ENCODE data around the gene CC2D2A.

DNA sequence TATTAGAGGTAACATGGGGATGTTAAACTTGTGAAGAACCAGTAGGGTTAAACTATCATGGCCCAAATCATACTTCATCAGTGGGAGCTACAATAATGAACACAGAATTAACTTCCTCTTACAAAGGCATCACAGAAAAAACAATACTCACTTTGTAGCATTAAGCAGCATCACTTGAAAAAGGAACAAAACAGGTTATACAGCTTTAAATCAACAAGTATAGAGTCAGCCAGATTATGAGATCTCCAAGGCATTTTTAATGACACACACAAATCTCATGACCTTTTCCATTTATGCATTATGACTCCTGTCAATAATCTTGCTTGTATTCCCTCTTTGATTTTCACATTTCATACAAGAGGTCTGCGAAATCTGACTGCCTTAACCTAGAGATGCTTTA is 167.1 kb downstream of the CC2D2A start:
- TF ChIP-seq ZFP30 (CRISPR knock-in tag; IDR thresholded peaks at IDR 0.05) (no peak), TCF4 (CRISPR knock-in tag; IDR thresholded peaks at IDR 0.05; ENCODE audit: borderline replicate concordance) (no peak), RARB (CRISPR knock-in tag; IDR thresholded peaks at IDR 0.05) (no peak), ZFP3 (CRISPR knock-in tag; IDR thresholded peaks at IDR 0.05) (no peak), CSDC2 (CRISPR knock-in tag; IDR thresholded peaks at IDR 0.05) (no peak), PPARA (CRISPR knock-in tag; IDR thresholded peaks at IDR 0.05; ENCODE audit: borderline replicate concordance) (no peak), ARNTL (CRISPR knock-in tag; IDR thresholded peaks at IDR 0.05; ENCODE audit: borderline replicate concordance, low read depth) (no peak), ESRRG (CRISPR knock-in tag; IDR thresholded peaks at IDR 0.05) (no peak), ZNF565 (CRISPR knock-in tag; conservative IDR thresholded peaks at IDR 0.05; ENCODE audit: low read depth) (no peak)
- TF ChIP-seq, protein P1, sequence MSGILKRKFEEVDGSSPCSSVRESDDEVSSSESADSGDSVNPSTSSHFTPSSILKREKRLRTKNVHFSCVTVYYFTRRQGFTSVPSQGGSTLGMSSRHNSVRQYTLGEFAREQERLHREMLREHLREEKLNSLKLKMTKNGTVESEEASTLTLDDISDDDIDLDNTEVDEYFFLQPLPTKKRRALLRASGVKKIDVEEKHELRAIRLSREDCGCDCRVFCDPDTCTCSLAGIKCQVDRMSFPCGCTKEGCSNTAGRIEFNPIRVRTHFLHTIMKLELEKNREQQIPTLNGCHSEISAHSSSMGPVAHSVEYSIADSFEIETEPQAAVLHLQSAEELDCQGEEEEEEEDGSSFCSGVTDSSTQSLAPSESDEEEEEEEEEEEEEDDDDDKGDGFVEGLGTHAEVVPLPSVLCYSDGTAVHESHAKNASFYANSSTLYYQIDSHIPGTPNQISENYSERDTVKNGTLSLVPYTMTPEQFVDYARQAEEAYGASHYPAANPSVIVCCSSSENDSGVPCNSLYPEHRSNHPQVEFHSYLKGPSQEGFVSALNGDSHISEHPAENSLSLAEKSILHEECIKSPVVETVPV (CRISPR knock-in tag; IDR thresholded peaks at IDR 0.05), result no peak
- TF ChIP-seq, protein P2, sequence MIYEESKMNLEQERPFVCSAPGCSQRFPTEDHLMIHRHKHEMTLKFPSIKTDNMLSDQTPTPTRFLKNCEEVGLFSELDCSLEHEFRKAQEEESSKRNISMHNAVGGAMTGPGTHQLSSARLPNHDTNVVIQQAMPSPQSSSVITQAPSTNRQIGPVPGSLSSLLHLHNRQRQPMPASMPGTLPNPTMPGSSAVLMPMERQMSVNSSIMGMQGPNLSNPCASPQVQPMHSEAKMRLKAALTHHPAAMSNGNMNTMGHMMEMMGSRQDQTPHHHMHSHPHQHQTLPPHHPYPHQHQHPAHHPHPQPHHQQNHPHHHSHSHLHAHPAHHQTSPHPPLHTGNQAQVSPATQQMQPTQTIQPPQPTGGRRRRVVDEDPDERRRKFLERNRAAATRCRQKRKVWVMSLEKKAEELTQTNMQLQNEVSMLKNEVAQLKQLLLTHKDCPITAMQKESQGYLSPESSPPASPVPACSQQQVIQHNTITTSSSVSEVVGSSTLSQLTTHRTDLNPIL (CRISPR knock-in tag; IDR thresholded peaks at IDR 0.05; ENCODE audit: low read depth), result no peak
- TF ChIP-seq, protein P3, sequence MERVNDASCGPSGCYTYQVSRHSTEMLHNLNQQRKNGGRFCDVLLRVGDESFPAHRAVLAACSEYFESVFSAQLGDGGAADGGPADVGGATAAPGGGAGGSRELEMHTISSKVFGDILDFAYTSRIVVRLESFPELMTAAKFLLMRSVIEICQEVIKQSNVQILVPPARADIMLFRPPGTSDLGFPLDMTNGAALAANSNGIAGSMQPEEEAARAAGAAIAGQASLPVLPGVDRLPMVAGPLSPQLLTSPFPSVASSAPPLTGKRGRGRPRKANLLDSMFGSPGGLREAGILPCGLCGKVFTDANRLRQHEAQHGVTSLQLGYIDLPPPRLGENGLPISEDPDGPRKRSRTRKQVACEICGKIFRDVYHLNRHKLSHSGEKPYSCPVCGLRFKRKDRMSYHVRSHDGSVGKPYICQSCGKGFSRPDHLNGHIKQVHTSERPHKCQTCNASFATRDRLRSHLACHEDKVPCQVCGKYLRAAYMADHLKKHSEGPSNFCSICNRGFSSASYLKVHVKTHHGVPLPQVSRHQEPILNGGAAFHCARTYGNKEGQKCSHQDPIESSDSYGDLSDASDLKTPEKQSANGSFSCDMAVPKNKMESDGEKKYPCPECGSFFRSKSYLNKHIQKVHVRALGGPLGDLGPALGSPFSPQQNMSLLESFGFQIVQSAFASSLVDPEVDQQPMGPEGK (CRISPR knock-in tag; IDR thresholded peaks at IDR 0.05; ENCODE audit: borderline replicate concordance), result no peak

All from SK-N-SH treated with all-trans-retinoic acid at 6 μM for 48 hours (cell line).